HG03442 (cell line): Measurements from ENCODE around the gene GFER.
"Not testable (repeated sequence)": the region's sequence is repeated elsewhere in the genome, so short reads cannot be mapped to it uniquely, and the experiment has no call there.

Experiments
- ATAC-seq: cut with Tn5 transposase; IDR thresholded peaks from one replicate; pipeline ENCODE4 v1.9.1; 2021; ENCODE audit warnings: mild to moderate bottlenecking, moderate library complexity; ENCODE audit not compliant: unreplicated experiment

The GFER gene

DNA sequence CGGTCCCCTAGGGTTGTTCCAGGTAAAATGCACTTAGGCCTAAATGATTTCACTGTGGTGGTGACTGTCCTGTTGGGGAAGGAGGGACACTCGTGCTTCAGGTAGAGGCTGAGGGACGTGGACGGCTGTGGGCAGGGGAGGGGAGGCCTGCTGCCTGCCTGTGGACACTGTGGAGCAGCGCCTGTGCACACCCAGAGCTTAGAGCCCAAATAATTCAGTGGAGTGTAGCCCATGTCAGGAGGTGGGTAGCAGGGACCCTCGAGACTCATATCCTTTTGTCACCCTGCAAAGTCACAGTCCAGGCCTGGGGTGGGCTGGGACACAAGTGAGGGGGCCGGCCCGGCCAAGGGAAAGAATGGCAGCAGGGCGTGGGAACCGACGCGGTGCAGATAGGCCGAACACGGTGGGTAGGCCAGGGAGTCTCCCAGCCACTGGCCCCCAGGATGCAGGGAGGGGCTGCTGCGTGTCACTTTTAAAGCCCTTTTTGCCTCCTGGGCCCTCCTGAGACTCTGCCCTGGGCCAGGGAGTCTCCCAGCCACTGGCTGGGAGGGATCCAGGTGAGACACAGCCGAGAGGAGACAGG is 42.0 kb downstream of the GFER start:
- no peak for ATAC-seq

GRCh38 chr16:2026461-2027023 is 42.5 kb downstream of the GFER start, which contains the start of gene NHERF2:
Gene NHERF2, plus strand, starts transcription at chr16:2026902. Its CDS starts 104 bp downstream, at chr16:2027006.
- ATAC-seq: no peak

GRCh38 chr16:2027024-2028010 is 43.3 kb downstream of the GFER start:
- ATAC-seq: no peak

- ATAC-seq: no peak
These were observed 44.2 kb downstream of the GFER start for GRCh38 chr16:2028146-2028545.

DNA sequence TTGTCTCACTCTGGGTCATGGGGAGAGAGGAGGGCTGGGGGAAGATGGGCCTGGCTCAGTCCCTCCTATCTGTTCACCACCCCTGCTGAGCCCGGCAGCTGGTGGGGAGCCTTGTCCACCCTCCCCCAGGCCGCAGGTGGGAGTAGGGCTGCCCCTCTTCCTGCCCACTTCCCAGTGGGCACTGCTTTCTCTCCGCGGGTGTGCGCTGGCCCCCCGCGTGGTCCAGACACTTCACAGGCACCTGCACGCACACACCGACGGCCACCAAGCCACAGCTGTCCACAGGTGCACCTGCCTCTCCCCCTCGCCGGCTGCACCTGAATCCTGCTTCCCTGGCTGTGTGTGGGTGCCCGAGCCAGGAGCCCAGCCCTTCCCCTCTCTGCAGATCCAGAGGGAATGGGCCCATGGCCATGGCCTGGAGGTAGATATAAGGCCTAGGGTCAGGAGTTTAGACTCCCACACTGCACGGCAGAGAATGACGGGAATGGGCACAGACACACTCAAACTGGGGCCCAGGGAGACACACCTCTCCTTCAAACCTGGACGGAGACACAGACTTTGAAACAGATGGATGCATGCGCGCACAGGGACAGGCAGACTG is 44.7 kb downstream of the GFER start:
- ATAC-seq: no peak

DNA sequence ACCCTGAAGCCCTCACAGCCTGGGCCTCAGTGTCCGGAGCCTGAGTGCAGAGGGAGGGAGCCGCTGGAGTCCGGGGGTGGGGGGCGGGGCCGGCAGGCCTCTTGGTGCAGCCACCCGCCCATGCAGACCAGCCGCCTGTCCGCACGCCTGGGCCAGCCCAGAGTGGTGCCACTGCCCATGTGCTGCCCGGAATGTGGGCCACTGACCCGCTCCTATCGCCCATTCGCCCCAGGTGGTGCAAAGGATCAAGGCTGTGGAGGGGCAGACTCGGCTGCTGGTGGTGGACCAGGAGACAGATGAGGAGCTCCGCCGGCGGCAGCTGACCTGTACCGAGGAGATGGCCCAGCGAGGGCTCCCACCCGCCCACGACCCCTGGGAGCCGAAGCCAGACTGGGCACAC is 45.4 kb downstream of the GFER start:
- no peak for ATAC-seq

DNA sequence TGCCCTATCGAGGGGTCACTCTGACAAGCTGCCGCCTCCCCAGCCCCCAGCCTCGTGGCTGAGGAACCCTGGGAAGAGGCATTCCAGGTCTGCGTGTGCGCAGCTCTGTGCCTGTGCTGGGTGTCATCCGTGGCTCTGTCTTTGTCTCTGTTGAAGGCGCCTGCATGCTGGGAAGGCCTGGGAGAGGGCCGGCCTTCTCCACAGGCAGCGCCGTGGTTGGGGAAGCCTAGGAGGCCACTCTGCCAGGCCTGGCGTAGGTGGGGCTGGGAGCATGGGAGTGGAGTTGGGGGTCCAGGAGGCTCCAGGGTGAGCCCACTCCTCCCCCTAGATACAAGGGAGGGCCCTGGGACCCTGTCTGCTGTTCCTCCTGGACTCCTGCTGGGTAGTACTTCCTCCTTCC is 46.0 kb downstream of the GFER start:
- ATAC-seq: no peak

DNA sequence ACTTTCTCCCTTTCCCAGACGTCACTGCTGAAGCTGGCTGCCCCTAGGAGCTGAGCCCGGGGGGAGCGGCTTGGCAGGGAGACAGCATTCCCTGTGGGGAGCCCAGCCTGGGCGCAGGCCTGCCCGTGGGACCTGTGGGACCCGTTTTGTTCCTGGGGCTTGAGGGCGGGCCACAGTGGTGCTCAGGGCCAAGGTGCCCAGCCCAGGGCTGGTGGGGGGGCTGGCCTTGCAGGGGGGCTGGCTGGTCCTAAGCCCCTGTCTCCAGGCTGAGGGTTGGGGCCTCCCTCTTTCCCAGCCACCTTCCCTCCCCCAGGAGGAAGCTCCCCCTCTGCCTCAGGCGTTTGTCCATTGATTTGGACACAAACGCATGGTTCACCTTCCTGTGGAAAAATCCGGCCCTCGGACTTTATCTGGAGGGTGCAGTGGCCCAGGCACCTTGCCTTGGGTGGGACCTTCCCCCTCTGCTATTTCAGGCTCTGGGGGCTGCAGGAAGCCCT is 47.1 kb downstream of the GFER start:
- ATAC-seq: no peak

- no peak for ATAC-seq
These were observed 48.5 kb downstream of the GFER start for GRCh38 chr16:2032285-2033056.

- no peak for ATAC-seq
These were observed 49.3 kb downstream of the GFER start for GRCh38 chr16:2033057-2033908.

DNA sequence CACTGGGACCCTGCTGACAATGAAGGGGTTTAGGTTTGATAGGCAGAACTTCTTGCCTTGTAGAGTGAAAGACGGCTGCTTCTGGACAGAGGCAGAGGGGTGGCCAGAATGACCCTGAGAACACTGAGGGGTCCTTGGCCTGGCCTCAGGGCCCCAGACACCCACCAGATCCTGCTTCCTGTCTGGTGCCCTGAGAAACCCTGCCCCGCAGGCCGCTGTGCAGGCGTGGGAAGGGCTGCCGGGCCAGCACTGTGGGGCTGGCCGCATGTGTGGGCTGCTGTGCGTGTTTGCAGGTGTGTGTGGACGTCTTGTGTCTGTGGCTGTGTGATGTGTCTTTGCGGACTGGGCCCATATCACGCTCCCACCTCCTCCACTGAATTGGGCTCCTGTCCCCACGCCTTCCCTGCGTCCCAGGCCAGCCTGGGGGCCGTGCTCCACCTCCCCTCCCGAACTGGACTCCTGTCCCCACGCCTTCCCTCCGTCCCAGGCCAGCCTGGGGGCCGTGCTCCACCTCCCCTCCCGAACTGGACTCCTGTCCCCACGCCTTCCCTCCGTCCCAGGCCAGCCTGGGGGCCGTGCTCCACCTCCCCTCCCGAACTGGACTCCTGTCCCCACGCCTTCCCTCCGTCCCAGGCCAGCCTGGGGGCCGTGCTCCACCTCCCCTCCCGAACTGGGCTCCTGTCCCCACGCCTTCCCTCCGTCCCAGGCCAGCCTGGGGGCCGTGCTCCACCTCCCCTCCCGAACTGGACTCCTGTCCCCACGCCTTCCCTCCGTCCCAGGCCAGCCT is 50.1 kb downstream of the GFER start:
- not testable (repeated sequence) for ATAC-seq

DNA sequence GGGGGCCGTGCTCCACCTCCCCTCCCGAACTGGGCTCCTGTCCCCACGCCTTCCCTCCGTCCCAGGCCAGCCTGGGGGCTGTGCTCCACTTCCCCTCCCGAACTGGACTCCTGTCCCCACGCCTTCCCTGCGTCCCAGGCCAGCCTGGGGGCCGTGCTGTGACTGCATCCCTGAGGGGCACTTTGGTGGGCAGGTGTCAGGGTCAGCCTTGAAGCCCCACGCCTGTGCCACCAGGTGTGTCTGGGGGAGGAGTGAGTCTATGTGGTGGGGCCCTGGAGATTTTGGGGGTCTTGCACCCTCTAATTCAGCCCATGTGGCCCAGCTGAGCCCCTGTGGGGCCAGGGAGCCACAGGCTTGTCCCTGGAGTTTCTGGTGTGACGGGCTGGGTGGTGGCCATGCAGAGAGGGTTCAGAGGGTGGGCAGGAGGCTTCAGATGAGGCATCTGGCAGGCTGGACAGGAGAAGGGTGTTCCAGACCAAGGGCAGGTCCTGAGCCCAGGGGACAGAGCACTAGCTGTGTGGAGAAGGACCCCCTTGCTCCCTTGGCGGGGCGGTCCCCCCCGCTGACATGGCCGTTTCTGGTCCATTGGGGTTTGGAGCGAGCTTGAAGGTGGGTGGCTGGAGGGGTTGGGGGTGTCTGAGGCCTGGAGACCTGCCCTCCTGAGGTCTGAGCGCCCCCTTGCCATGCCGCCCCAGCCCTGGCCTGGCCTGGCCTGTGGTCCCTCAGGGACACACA is 50.9 kb downstream of the GFER start:
- no peak for ATAC-seq

GRCh38 chr16:2035431-2036199 is 51.6 kb downstream of the GFER start:
- ATAC-seq: no peak

GRCh38 chr16:2036200-2036966 is 52.4 kb downstream of the GFER start:
- no peak for ATAC-seq

- ATAC-seq: no peak
These were observed 53.1 kb downstream of the GFER start for GRCh38 chr16:2037115-2037514.
